Measurements from ENCODE around the gene IL20RB. TPM values are rescaled to one million over a fixed set of nuclear protein-coding genes. Genes with fewer than 3 reads are reported as not detected.

IL20RB gene
- polyA plus RNA-seq, 3 donors = 0.16 to 1.2 TPM; not detected in 1

- Histone ChIP-seq H3K27me3 (ENCODE audit: control insufficient read depth in 2 of 2, insufficient read depth in 2 of 2, low read length in 2 of 2) (no peaks in the 10 kb centered on the region), H3K27ac (ENCODE audit: low read depth in 1 of 2, low read length in 2 of 2) (no peak overlapping the region), H2AFZ (ENCODE audit: insufficient read depth, low read depth, low read length, poor library complexity, severe bottlenecking) (no peak overlapping the region), H3K79me2 (ENCODE audit: insufficient read depth, low read length) (no peaks in the 10 kb centered on the region), H4K20me1 (ENCODE audit: insufficient read depth, low read length) (no peaks in the 10 kb centered on the region), H3K4me2 (replicated peaks; ENCODE audit: extremely low read depth, low read length, poor library complexity, severe bottlenecking) (no peak overlapping the region), H3K4me3 (replicated peaks in 1 of 3; ENCODE audit: low read depth in 2 of 3, low read length in 3 of 3) (no peak overlapping the region), H3K36me3 (replicated peaks in 1 of 2; ENCODE audit: control insufficient read depth in 1 of 2, insufficient read depth in 2 of 2, low read length in 2 of 2) (no peaks in the 10 kb centered on the region), H3K9me3 (replicated peaks in 1 of 2; ENCODE audit: control insufficient read depth in 1 of 2, insufficient read depth in 1 of 2, low read length in 2 of 2) (no peaks in the 10 kb centered on the region), H3K4me1 (ENCODE audit: control insufficient read depth in 1 of 2, insufficient read depth in 2 of 2, low read length in 2 of 2) (no peaks in the 10 kb centered on the region), H3K9ac (ENCODE audit: insufficient read depth, low read length, poor library complexity, severe bottlenecking) (no peak overlapping the region)
- H3K9me3 Mint-ChIP-seq = peaks cover 0 to 2% (median 0%) of the 10 kb centered on the region in 7 donors
- H3K4me1 Mint-ChIP-seq = no peaks in the 10 kb centered on the region
- no peak overlapping the region for H3K4me3 Mint-ChIP-seq
- H3K27me3 Mint-ChIP-seq (ENCODE audit: low read depth in 3 of 3) = peaks cover 0 to 4% (median 0%) of the 10 kb centered on the region in 3 donors
- no peak for TF ChIP-seq CTCF (IDR thresholded peaks at IDR 0.05)
- no peak for DNase-seq
- peak overlapping the region in 1 of 7 donors; percentile 46 for H3K27ac Mint-ChIP-seq
- intact Hi-C loops (cut with micrococcal nuclease) = no loop called here
- WGBS (ENCODE audit: insufficient coverage) = 92% methylated on average over 2 of the region's 4 CpGs
- H3K36me3 Mint-ChIP-seq = no peaks in the 10 kb centered on the region
Measured at GRCh38 chr3:137047240-137047639, 89.5 kb downstream of the IL20RB start.

- Histone ChIP-seq H3K27ac (ENCODE audit: low read depth in 1 of 2, low read length in 2 of 2) (no peak overlapping the region), H2AFZ (ENCODE audit: insufficient read depth, low read depth, low read length, poor library complexity, severe bottlenecking) (no peak overlapping the region), H3K36me3 (replicated peaks in 1 of 2; ENCODE audit: control insufficient read depth in 1 of 2, insufficient read depth in 2 of 2, low read length in 2 of 2) (no peaks in the 10 kb centered on the region), H3K27me3 (ENCODE audit: control insufficient read depth in 2 of 2, insufficient read depth in 2 of 2, low read length in 2 of 2) (no peaks in the 10 kb centered on the region), H3K9ac (ENCODE audit: insufficient read depth, low read length, poor library complexity, severe bottlenecking) (no peak overlapping the region), H4K20me1 (ENCODE audit: insufficient read depth, low read length) (no peaks in the 10 kb centered on the region), H3K9me3 (replicated peaks in 1 of 2; ENCODE audit: control insufficient read depth in 1 of 2, insufficient read depth in 1 of 2, low read length in 2 of 2) (no peaks in the 10 kb centered on the region), H3K4me1 (ENCODE audit: control insufficient read depth in 1 of 2, insufficient read depth in 2 of 2, low read length in 2 of 2) (no peaks in the 10 kb centered on the region), H3K4me3 (replicated peaks in 1 of 3; ENCODE audit: low read depth in 2 of 3, low read length in 3 of 3) (no peak overlapping the region), H3K79me2 (ENCODE audit: insufficient read depth, low read length) (no peaks in the 10 kb centered on the region), H3K4me2 (replicated peaks; ENCODE audit: extremely low read depth, low read length, poor library complexity, severe bottlenecking) (no peak overlapping the region)
- TF ChIP-seq CTCF (IDR thresholded peaks at IDR 0.05) = no peak
- Mint-ChIP-seq H3K4me1 (no peaks in the 10 kb centered on the region), H3K27me3 (ENCODE audit: low read depth in 3 of 3) (peaks cover 0 to 4% (median 2%) of the 10 kb centered on the region in 3 donors), H3K27ac (peak overlapping the region in 1 of 7 donors; percentile 6), H3K4me3 (no peak overlapping the region), H3K9me3 (no peaks in the 10 kb centered on the region), H3K36me3 (no peaks in the 10 kb centered on the region)
- no CpG with 5 or more reads among the region's 3 CpGs for WGBS (ENCODE audit: insufficient coverage)
- DNase-seq = no peak
- intact Hi-C loops (cut with micrococcal nuclease) = no loop called here
Measured at GRCh38 chr3:137050281-137050680, 92.5 kb downstream of the IL20RB start.
